Tibial nerve (tissue), 4 donors: ENCODE results near the gene RNF6. TPM values are rescaled to one million over a fixed set of nuclear protein-coding genes. Genes with fewer than 3 reads are reported as not detected.

Experiments
- DNase-seq, 2 donors: peaks; one replicate each; pipeline ENCODE4 v3.0.0-alpha.2; 2019; ENCODE audit warnings: low spot score in 2 of 2
- H3K27ac ChIP-seq, 4 donors: fragments of 200-600 bp; sonication (generic) in 3 of 4; one replicate each; pipeline ENCODE4 v1.5.1; 2017 to 2019; ENCODE audit warnings: mild to moderate bottlenecking in 1 of 4
- H3K27me3 ChIP-seq, 2 donors: fragments of 200-600 bp; sonication (generic) in 1 of 2; one replicate each; pipeline versions ENCODE4 v1.5.1 to v1.6.0; 2017 to 2019
- H3K36me3 ChIP-seq, 3 donors: fragments of 200-600 bp; sonication (generic); one replicate each; pipeline ENCODE4 v1.5.1; 2018 to 2019
- H3K4me1 ChIP-seq, 4 donors: fragments of 200-600 bp; sonication (generic) in 3 of 4; one replicate each; pipeline ENCODE4 v1.5.1; 2017 to 2019
- H3K4me3 ChIP-seq, 4 donors: fragments of 200-600 bp; sonication (generic) in 3 of 4; one replicate each; pipeline ENCODE4 v1.5.1; 2017 to 2019; ENCODE audit warnings: mild to moderate bottlenecking in 1 of 4, moderate library complexity in 1 of 4
- H3K9me3 ChIP-seq, 4 donors: fragments of 200-600 bp; sonication (generic) in 3 of 4; one replicate each; pipeline ENCODE4 v1.5.1; 2017 to 2019
- CTCF ChIP-seq, 5 experiments: fragments of 200-600 bp in 3 of 5; fragments of 450-650 bp in 2 of 5; sonication (generic) in 3 of 5; IDR thresholded peaks; one replicate each; pipeline ENCODE4 v1.5.1; 2016 to 2019; ENCODE audit warnings: antibody characterized with exemption in 5 of 5, mild to moderate bottlenecking in 3 of 5, moderate library complexity in 2 of 5
- EP300 ChIP-seq, 2 donors: sonication (generic); formaldehyde crosslinking; IDR thresholded peaks; one replicate each; pipeline ENCODE4 v1.6.1; 2017; ENCODE audit warnings: antibody characterized with exemption in 2 of 2, mild to moderate bottlenecking in 1 of 2
- POLR2A ChIP-seq, 2 donors: fragments of 450-650 bp; IDR thresholded peaks; one replicate each; pipeline ENCODE4 v1.6.1; 2017; ENCODE audit warnings: antibody characterized with exemption in 2 of 2, mild to moderate bottlenecking in 2 of 2, moderate library complexity in 2 of 2
- WGBS, 2 donors: methylation state at CpG; one replicate each; pipeline ENCODE4 v1.1.5; 2018; 5-methylcytosine and 5-hydroxymethylcytosine counted together
- total RNA-seq, 4 donors: library from RNA; depleted of rRNA; stranded (reverse); fragments of >200 nt; gene quantifications; one replicate each; pipeline ENCODE4 v1.1.0, GENCODE V29; 2016

Gene RNF6
- total RNA-seq, 4 donors from 2014 or later: 17.1 to 22.8 (median 19.3) TPM

GRCh38 chr13:26185720-26186117, 36.4 kb downstream of the RNF6 start:
- peaks cover 0 to 39% (median 5%) of the 10 kb centered on the region in 4 donors for H3K4me1 ChIP-seq
- DNase-seq: peak in 1 of 2 donors; percentile 26
- peaks cover 0 to 9% (median 0%) of the 10 kb centered on the region in 3 donors for H3K36me3 ChIP-seq
- H3K27ac ChIP-seq: peak overlapping the region; percentile 79 to 90 (median 84)
- H3K27me3 ChIP-seq: no peaks in the 10 kb centered on the region
- 32 to 34% methylated on average over 8 of the region's 8 CpGs for WGBS, 2 donors
- no peak for TF ChIP-seq POLR2A (IDR thresholded peaks at IDR 0.05)
- no peak for TF ChIP-seq EP300 (IDR thresholded peaks at IDR 0.05)
- TF ChIP-seq CTCF (IDR thresholded peaks at IDR 0.05): no peak
- H3K9me3 ChIP-seq: no peaks in the 10 kb centered on the region
- H3K4me3 ChIP-seq: peak overlapping the region; percentile 61 to 73 (median 66)

GRCh38 chr13:26184791-26185250, 37.3 kb downstream of the RNF6 start:
- no peaks in the 10 kb centered on the region for H3K27me3 ChIP-seq
- H3K27ac ChIP-seq: peak overlapping the region in 2 of 4 donors; percentile 34 to 90
- 63 to 66% methylated on average over 8 of the region's 8 CpGs for WGBS, 2 donors
- H3K9me3 ChIP-seq: no peaks in the 10 kb centered on the region
- H3K36me3 ChIP-seq: peaks cover 0 to under 1% (median 0%) of the 10 kb centered on the region in 3 donors
- peak; percentile 17 to 48 for DNase-seq
- no peak overlapping the region for H3K4me3 ChIP-seq
- peaks cover 0 to 39% (median 5%) of the 10 kb centered on the region in 4 donors for H3K4me1 ChIP-seq
- TF ChIP-seq EP300 (IDR thresholded peaks at IDR 0.05) (no peak), CTCF (IDR thresholded peaks at IDR 0.05) (peak; percentile 70 to 90 (median 85))

- Histone ChIP-seq H3K4me1 (peaks cover 0 to 39% (median 5%) of the 10 kb centered on the region in 4 donors), H3K4me3 (no peak overlapping the region), H3K27ac (peak overlapping the region; percentile 22 to 70 (median 50)), H3K36me3 (no peaks in the 10 kb centered on the region), H3K27me3 (no peaks in the 10 kb centered on the region), H3K9me3 (no peaks in the 10 kb centered on the region)
- no peak for DNase-seq
- WGBS, 2 donors: 79% methylated on average over 2 of the region's 2 CpGs
- TF ChIP-seq CTCF (IDR thresholded peaks at IDR 0.05) (no peak), EP300 (IDR thresholded peaks at IDR 0.05) (no peak), POLR2A (IDR thresholded peaks at IDR 0.05) (no peak)
Observed at GRCh38 chr13:26183416-26183815, 38.7 kb downstream of the RNF6 start.

- peak overlapping the region in 1 of 4 donors; percentile 7 for H3K27ac ChIP-seq
- TF ChIP-seq EP300 (IDR thresholded peaks at IDR 0.05): no peak
- TF ChIP-seq POLR2A (IDR thresholded peaks at IDR 0.05): no peak
- TF ChIP-seq CTCF (IDR thresholded peaks at IDR 0.05): no peak
- no peaks in the 10 kb centered on the region for H3K27me3 ChIP-seq
- DNase-seq: no peak
- H3K4me1 ChIP-seq: peaks cover 0 to 9% (median 0%) of the 10 kb centered on the region in 4 donors
- H3K36me3 ChIP-seq: no peaks in the 10 kb centered on the region
- no peaks in the 10 kb centered on the region for H3K9me3 ChIP-seq
- 41 to 64% methylated on average over 2 of the region's 2 CpGs for WGBS, 2 donors
- no peak overlapping the region for H3K4me3 ChIP-seq
Observed at GRCh38 chr13:26179344-26179743, 42.8 kb downstream of the RNF6 start.

- DNase-seq: no peak
- Histone ChIP-seq H3K9me3 (no peaks in the 10 kb centered on the region), H3K27me3 (no peaks in the 10 kb centered on the region), H3K4me3 (no peak overlapping the region), H3K36me3 (no peaks in the 10 kb centered on the region), H3K4me1 (no peaks in the 10 kb centered on the region), H3K27ac (no peak overlapping the region)
- 80 to 81% methylated on average over 3 of the region's 3 CpGs for WGBS, 2 donors
- TF ChIP-seq EP300 (IDR thresholded peaks at IDR 0.05) (no peak), POLR2A (IDR thresholded peaks at IDR 0.05) (no peak), CTCF (IDR thresholded peaks at IDR 0.05) (no peak)
Observed at GRCh38 chr13:26168835-26169234, 53.3 kb downstream of the RNF6 start.
